ENCODE measurements around the gene CPSF4L. TPM values are rescaled to one million over a fixed set of nuclear protein-coding genes. Genes with fewer than 3 reads are reported as not detected.

The CPSF4L gene
- total and polyA plus RNA-seq, 2 donors from 2014 or later, result not detected

GRCh38 chr17:73262676-73263642 lies 1.3 kb upstream of the CPSF4L start:
- H3K4me1 ChIP-seq (ENCODE audit: control insufficient read depth in 2 of 3, insufficient read depth in 2 of 3, low read depth in 1 of 3, low read length in 3 of 3), result no peaks in the 10 kb centered on the region
- H3K4me3 ChIP-seq (ENCODE audit: low read length in 3 of 3), result no peak overlapping the region
- no peaks in the 10 kb centered on the region for H3K27me3 ChIP-seq (ENCODE audit: control insufficient read depth, insufficient read depth, low read length)
- FAIRE-seq (no peak), DNase-seq (peak in 3 of 5 donors; percentile 24 to 36 (median 35))
- no peak overlapping the region for H3K27ac ChIP-seq (ENCODE audit: low read depth in 2 of 2, low read length in 2 of 2)
- TF ChIP-seq CTCF (IDR thresholded peaks at IDR 0.05; ENCODE audit: borderline replicate concordance, extremely low read depth, insufficient read depth), result no peak
- intact Hi-C loops (cut with DNase I), result no loop called here
- H3K36me3 ChIP-seq (ENCODE audit: control insufficient read depth in 2 of 3, insufficient read depth in 3 of 3, low read length in 3 of 3), result no peaks in the 10 kb centered on the region
- H3K9me3 ChIP-seq (ENCODE audit: control insufficient read depth in 2 of 3, insufficient read depth in 1 of 3, low read length in 3 of 3), result no peaks in the 10 kb centered on the region
- H3K9ac ChIP-seq (ENCODE audit: low read length in 3 of 3), result no peak overlapping the region

- Histone ChIP-seq H3K27me3 (ENCODE audit: control insufficient read depth, insufficient read depth, low read length) (no peaks in the 10 kb centered on the region), H3K9me3 (ENCODE audit: control insufficient read depth in 2 of 3, insufficient read depth in 1 of 3, low read length in 3 of 3) (no peaks in the 10 kb centered on the region), H3K4me1 (ENCODE audit: control insufficient read depth in 2 of 3, insufficient read depth in 2 of 3, low read depth in 1 of 3, low read length in 3 of 3) (no peaks in the 10 kb centered on the region), H3K27ac (ENCODE audit: low read depth in 2 of 2, low read length in 2 of 2) (no peak overlapping the region), H3K36me3 (ENCODE audit: control insufficient read depth in 2 of 3, insufficient read depth in 3 of 3, low read length in 3 of 3) (no peaks in the 10 kb centered on the region), H3K9ac (ENCODE audit: low read length in 3 of 3) (no peak overlapping the region), H3K4me3 (ENCODE audit: low read length in 3 of 3) (no peak overlapping the region)
- TF ChIP-seq CTCF (IDR thresholded peaks at IDR 0.05; ENCODE audit: borderline replicate concordance, extremely low read depth, insufficient read depth), result no peak
- FAIRE-seq (no peak), DNase-seq (peak in 4 of 5 donors; percentile 34 to 60 (median 42))
- intact Hi-C loops (cut with DNase I), result no loop called here
Observed at GRCh38 chr17:73261952-73262675, 434 bp upstream of the CPSF4L start.

- Histone ChIP-seq H3K9me3 (ENCODE audit: control insufficient read depth in 2 of 3, insufficient read depth in 1 of 3, low read length in 3 of 3) (no peaks in the 10 kb centered on the region), H3K27me3 (ENCODE audit: control insufficient read depth, insufficient read depth, low read length) (no peaks in the 10 kb centered on the region), H3K27ac (ENCODE audit: low read depth in 2 of 2, low read length in 2 of 2) (no peak overlapping the region), H3K9ac (ENCODE audit: low read length in 3 of 3) (no peak overlapping the region), H3K4me3 (ENCODE audit: low read length in 3 of 3) (no peak overlapping the region), H3K36me3 (ENCODE audit: control insufficient read depth in 2 of 3, insufficient read depth in 3 of 3, low read length in 3 of 3) (no peaks in the 10 kb centered on the region), H3K4me1 (ENCODE audit: control insufficient read depth in 2 of 3, insufficient read depth in 2 of 3, low read depth in 1 of 3, low read length in 3 of 3) (no peaks in the 10 kb centered on the region)
- intact Hi-C loops (cut with DNase I), result no loop called here
- no peak for DNase-seq
- TF ChIP-seq CTCF (IDR thresholded peaks at IDR 0.05; ENCODE audit: borderline replicate concordance, extremely low read depth, insufficient read depth), result no peak
- no peak for FAIRE-seq
Observed at GRCh38 chr17:73257516-73257915, 4.2 kb downstream of the CPSF4L start.
